ENCODE measurements around the gene CEACAM6. TPM values are rescaled to one million over a fixed set of nuclear protein-coding genes. Genes with fewer than 3 reads are reported as not detected.

CEACAM6 gene
- total and polyA plus RNA-seq, 2 of the 13 experiments (the other 11 are each of a cell fraction or from before 2014, with no cell fraction given), result not detected

DNA sequence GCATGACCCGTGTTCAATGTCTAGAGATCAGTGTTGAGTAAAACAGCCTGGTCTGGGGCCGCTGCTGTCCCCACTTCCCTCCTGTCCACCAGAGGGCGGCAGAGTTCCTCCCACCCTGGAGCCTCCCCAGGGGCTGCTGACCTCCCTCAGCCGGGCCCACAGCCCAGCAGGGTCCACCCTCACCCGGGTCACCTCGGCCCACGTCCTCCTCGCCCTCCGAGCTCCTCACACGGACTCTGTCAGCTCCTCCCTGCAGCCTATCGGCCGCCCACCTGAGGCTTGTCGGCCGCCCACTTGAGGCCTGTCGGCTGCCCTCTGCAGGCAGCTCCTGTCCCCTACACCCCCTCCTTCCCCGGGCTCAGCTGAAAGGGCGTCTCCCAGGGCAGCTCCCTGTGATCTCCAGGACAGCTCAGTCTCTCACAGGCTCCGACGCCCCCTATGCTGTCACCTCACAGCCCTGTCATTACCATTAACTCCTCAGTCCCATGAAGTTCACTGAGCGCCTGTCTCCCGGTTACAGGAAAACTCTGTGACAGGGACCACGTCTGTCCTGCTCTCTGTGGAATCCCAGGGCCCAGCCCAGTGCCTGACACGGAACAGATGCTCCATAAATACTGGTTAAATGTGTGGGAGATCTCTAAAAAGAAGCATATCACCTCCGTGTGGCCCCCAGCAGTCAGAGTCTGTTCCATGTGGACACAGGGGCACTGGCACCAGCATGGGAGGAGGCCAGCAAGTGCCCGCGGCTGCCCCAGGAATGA is 48.4 kb upstream of the CEACAM6 start (continued):
- TF ChIP-seq, protein P1, sequence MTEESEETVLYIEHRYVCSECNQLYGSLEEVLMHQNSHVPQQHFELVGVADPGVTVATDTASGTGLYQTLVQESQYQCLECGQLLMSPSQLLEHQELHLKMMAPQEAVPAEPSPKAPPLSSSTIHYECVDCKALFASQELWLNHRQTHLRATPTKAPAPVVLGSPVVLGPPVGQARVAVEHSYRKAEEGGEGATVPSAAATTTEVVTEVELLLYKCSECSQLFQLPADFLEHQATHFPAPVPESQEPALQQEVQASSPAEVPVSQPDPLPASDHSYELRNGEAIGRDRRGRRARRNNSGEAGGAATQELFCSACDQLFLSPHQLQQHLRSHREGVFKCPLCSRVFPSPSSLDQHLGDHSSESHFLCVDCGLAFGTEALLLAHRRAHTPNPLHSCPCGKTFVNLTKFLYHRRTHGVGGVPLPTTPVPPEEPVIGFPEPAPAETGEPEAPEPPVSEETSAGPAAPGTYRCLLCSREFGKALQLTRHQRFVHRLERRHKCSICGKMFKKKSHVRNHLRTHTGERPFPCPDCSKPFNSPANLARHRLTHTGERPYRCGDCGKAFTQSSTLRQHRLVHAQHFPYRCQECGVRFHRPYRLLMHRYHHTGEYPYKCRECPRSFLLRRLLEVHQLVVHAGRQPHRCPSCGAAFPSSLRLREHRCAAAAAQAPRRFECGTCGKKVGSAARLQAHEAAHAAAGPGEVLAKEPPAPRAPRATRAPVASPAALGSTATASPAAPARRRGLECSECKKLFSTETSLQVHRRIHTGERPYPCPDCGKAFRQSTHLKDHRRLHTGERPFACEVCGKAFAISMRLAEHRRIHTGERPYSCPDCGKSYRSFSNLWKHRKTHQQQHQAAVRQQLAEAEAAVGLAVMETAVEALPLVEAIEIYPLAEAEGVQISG (CRISPR knock-in tag; IDR thresholded peaks at IDR 0.05), result peak; percentile 85
- no peak for TF ChIP-seq MAZ (IDR thresholded peaks at IDR 0.05; ENCODE audit: borderline replicate concordance, low read depth, low read length)
- peak; percentile 29; the same call in 1 of the 2 replicates for TF ChIP-seq MAZ (CRISPR knock-in tag; IDR thresholded peaks at IDR 0.05; ENCODE audit: low read depth)
- TF ChIP-seq, protein P2, sequence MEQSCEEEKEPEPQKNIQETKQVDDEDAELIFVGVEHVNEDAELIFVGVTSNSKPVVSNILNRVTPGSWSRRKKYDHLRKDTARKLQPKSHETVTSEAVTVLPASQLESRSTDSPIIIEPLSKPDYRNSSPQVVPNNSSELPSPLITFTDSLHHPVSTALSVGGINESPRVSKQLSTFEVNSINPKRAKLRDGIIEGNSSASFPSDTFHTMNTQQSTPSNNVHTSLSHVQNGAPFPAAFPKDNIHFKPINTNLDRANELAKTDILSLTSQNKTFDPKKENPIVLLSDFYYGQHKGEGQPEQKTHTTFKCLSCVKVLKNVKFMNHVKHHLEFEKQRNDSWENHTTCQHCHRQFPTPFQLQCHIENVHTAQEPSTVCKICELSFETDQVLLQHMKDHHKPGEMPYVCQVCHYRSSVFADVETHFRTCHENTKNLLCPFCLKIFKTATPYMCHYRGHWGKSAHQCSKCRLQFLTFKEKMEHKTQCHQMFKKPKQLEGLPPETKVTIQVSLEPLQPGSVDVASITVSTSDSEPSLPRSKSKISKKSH (CRISPR knock-in tag; IDR thresholded peaks at IDR 0.05; ENCODE audit: borderline replicate concordance), result no peak
- TF ChIP-seq ZMYM3 (CRISPR knock-in tag; IDR thresholded peaks at IDR 0.05), result 0 out of 2 replicates have a peak, but pooled peaks have one; percentile 12
- no peak for TF ChIP-seq ZNF83 (CRISPR knock-in tag; IDR thresholded peaks at IDR 0.05; ENCODE audit: borderline replicate concordance)
- TF ChIP-seq, protein P3, sequence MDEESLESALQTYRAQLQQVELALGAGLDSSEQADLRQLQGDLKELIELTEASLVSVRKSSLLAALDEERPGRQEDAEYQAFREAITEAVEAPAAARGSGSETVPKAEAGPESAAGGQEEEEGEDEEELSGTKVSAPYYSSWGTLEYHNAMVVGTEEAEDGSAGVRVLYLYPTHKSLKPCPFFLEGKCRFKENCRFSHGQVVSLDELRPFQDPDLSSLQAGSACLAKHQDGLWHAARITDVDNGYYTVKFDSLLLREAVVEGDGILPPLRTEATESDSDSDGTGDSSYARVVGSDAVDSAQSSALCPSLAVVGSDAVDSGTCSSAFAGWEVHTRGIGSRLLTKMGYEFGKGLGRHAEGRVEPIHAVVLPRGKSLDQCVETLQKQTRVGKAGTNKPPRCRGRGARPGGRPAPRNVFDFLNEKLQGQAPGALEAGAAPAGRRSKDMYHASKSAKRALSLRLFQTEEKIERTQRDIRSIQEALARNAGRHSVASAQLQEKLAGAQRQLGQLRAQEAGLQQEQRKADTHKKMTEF (CRISPR knock-in tag; IDR thresholded peaks at IDR 0.05), result peak; percentile 47; the same call in 1 of the 2 replicates
- no peak for TF ChIP-seq DPF2 (CRISPR knock-in tag; IDR thresholded peaks at IDR 0.05; ENCODE audit: borderline replicate concordance, low read depth)
- TF ChIP-seq, protein P4, sequence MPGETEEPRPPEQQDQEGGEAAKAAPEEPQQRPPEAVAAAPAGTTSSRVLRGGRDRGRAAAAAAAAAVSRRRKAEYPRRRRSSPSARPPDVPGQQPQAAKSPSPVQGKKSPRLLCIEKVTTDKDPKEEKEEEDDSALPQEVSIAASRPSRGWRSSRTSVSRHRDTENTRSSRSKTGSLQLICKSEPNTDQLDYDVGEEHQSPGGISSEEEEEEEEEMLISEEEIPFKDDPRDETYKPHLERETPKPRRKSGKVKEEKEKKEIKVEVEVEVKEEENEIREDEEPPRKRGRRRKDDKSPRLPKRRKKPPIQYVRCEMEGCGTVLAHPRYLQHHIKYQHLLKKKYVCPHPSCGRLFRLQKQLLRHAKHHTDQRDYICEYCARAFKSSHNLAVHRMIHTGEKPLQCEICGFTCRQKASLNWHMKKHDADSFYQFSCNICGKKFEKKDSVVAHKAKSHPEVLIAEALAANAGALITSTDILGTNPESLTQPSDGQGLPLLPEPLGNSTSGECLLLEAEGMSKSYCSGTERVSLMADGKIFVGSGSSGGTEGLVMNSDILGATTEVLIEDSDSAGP (CRISPR knock-in tag; IDR thresholded peaks at IDR 0.05; ENCODE audit: borderline replicate concordance), result peak; percentile 43; the same call in 1 of the 2 replicates
- peak; percentile 51; the same call in 1 of the 2 replicates for TF ChIP-seq KLF12 (CRISPR knock-in tag; IDR thresholded peaks at IDR 0.05; ENCODE audit: borderline replicate concordance)
- no peak for TF ChIP-seq ZNF792 (CRISPR knock-in tag; IDR thresholded peaks at IDR 0.05)
- TF ChIP-seq, protein P5, sequence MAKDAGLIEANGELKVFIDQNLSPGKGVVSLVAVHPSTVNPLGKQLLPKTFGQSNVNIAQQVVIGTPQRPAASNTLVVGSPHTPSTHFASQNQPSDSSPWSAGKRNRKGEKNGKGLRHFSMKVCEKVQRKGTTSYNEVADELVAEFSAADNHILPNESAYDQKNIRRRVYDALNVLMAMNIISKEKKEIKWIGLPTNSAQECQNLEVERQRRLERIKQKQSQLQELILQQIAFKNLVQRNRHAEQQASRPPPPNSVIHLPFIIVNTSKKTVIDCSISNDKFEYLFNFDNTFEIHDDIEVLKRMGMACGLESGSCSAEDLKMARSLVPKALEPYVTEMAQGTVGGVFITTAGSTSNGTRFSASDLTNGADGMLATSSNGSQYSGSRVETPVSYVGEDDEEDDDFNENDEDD (CRISPR knock-in tag; IDR thresholded peaks at IDR 0.05; ENCODE audit: borderline replicate concordance), result 0 out of 2 replicates have a peak, but pooled peaks have one; percentile 15
- no peak for TF ChIP-seq ZNF367 (CRISPR knock-in tag; IDR thresholded peaks at IDR 0.05; ENCODE audit: borderline replicate concordance)
- TF ChIP-seq, protein P6, sequence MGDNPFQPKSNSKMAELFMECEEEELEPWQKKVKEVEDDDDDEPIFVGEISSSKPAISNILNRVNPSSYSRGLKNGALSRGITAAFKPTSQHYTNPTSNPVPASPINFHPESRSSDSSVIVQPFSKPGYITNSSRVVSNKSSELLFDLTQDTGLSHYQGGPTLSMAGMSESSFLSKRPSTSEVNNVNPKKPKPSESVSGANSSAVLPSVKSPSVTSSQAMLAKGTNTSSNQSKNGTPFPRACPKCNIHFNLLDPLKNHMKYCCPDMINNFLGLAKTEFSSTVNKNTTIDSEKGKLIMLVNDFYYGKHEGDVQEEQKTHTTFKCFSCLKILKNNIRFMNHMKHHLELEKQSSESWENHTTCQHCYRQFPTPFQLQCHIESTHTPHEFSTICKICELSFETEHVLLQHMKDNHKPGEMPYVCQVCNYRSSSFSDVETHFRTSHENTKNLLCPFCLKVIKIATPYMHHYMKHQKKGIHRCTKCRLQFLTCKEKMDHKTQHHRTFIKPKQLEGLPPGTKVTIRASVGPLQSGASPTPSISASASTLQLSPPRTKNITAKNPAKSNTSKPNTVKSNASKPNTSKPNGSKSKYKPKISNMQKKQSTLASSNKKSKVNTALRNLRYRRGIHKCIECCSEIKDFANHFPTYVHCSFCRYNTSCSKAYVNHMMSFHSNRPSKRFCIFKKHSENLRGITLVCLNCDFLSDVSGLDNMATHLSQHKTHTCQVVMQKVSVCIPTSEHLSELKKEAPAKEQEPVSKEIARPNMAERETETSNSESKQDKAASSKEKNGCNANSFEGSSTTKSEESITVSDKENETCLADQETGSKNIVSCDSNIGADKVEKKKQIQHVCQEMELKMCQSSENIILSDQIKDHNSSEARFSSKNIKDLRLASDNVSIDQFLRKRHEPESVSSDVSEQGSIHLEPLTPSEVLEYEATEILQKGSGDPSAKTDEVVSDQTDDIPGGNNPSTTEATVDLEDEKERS (CRISPR knock-in tag; IDR thresholded peaks at IDR 0.05), result peak; percentile 39; the same call in 1 of the 2 replicates
- 0 out of 2 replicates have a peak, but pooled peaks have one; percentile 18 for TF ChIP-seq STAG1 (CRISPR knock-in tag; IDR thresholded peaks at IDR 0.05)
